Fibroblast of skin of left biceps (primary cell): Measurements from ENCODE around the gene DFFB.
A peak's percentile ranks its signal among the peaks of the same experiment; 100 is the strongest.

Experiments used
- DNase-seq, 2 experiments: peaks; one replicate each; pipeline ENCODE4 v3.0.0-alpha.2; 2013; ENCODE audit warnings: low read depth in 2 of 2

The DFFB gene

DNA sequence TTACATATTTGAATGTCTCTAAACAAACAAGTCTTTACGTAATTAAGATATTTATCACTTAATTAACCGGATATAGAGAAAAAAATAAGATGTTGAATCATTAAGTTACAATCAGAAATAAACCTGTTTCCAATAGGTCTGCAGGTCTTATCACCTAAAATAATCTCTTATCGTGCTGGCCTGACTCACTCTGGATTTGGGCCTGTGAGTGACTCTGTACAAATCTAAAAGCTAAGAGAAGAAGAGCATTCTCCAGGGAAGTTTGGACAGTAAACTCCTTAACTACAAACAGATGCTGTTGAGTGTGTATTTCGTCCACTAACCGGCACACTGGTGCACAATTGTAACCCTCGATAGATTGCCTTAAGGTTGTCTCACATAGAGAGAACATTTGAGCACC lies 25.6 kb upstream of the DFFB start:
- DNase-seq: peak in 1 of 2 experiments; percentile 7

DNA sequence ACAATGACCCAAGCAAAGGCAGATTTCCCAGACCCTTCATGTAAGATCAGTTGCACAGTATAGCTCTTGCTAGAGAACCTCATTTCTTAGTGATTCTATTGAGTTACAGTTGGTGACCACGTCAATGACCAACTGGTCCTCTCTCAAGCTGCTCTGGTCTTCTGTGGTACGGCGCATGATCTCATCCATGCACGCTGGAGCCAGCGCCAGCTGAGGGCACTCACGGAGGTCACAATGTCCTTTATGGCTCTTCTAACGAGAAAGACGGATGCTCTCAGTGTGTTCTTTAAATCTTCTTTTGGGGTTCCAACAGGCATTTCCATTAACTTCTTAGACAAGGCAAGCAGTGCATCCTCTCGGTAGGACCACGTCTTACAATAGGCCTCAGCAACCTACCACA lies 22.6 kb upstream of the DFFB start:
- no peak for DNase-seq

DNA sequence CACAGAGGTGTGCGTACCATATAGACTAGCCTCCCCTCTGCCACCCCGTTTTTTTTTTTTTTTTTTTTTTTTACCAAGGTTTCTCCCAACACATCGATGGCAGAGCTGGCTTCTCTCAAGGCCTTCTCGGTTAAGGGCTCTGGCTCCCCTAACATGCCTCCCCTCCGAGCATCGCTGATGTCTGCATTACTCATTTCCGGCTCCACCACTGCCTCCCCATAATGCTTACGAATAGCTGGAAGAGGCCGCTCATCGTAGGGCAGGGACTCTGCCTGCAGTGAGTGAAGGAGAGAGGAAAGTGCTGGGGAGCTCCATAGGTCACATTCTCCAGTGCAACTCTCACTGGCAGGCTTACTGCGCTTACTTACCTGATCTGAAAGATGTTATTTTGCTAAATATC lies 20.9 kb upstream of the DFFB start:
- DNase-seq: no peak

DNA sequence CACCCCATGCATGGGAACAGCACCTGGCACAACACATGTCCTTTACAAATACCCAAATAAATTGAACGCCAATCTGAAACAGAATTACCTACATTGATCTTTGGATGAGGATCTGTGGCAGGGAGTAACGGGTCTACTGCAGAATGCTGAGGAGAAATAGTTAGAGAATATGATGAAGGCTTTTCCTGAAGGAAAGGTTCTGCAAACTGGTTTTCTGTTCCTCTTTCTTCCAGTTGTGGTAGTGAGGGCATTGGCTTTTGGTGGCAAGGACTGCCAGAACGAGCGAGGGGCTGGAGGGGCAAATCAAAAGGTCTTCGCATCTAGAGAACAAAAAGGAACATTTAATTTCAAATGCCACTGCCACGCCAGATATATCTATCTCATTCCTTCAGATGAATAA lies 20.1 kb upstream of the DFFB start:
- DNase-seq: no peak

DNA sequence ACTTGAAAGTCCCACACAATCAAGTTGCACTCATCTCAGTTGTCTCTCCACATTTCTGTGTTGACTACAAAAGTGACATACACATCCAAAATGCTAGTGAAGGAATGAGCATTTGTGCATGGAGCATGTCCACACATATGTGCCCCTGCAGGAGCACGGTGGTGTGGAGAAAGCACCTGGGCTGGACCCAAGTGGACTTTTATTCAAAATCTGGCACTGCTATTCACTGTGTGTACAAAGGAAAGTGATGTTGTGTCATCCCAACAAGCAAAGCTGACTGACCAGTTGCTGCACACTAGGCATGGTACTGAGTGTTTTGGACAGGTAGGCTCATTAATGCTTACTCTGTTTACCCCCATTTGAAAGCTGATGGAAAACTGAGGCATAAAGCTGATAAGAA lies 19.6 kb upstream of the DFFB start:
- DNase-seq: no peak

DNA sequence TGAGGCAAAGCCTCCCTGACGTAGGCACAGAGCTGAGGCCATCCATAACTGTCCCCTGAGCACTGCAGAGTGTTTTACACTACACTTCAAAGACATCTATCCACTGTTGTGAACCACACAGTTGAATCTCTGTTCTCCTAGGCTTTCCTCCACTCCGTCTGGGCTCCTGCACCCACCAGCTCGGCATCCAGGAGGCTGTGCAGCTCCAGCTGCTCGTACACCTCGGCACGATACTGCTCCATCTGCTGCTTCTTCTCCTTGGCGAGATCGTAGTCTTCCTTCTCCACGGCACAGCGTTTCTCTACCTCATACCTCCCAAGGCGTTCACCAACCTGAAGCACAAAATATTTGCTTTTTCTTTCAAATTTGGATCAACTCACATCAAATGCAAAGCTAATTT lies 18.5 kb upstream of the DFFB start:
- DNase-seq: no peak

DNA sequence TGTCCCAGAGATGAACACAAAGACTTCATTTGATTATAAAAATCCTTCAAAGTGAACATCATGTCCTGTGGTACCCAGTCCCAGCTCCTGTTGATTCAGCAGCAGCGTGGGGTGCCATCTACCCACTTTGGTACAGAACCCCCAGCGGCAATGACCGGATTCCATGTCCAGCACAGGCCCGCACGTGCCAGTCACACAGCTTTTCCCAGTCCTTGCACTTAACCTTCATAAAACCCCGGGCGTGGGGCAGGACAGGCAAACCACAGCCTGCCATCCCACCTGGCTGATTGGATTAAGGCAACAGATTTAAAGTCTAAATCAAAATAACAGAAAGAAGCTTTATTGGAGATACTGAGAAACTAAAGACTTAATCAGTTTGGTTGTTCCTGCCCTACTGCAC lies 15.8 kb upstream of the DFFB start:
- DNase-seq: no peak

DNA sequence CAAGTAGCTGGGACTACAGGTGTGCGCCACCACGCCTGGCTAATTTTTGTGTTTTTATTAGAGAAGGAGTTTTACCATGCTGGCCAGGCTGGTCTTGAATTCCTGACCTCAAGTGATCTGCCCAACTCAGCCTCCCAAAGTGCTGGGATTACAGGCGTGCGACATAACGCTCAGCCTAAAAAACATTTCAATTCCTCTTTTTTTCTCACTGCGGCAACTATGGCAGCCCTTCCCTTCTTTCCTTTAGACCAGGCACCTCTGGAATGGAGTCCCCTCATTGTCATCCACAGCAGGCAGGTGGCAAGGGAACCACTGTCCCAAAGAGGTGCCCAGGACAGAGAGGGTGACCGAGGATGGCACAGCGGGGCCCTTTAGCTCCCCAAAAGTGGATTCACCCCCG lies 14.4 kb upstream of the DFFB start:
- DNase-seq: no peak

DNA sequence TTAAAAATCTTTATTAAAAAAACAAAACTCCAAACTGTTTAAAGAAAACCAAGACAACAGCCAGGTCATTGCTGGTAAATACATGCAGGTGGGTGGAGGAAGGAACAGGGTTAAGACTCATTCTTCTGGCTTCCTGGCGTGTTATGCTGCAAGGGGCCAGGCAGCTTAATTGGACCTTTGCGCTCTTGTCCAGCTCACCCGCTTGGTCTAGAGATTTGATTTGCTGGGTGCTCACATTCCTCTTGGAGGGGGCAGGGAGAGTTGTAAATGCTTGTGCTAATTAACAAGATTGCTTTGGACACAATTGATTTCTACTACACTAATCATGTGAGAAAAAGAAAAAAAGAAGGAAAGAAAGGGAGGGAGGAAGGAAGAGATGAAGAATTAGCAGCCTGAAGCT lies 10.7 kb upstream of the DFFB start:
- DNase-seq: no peak

DNA sequence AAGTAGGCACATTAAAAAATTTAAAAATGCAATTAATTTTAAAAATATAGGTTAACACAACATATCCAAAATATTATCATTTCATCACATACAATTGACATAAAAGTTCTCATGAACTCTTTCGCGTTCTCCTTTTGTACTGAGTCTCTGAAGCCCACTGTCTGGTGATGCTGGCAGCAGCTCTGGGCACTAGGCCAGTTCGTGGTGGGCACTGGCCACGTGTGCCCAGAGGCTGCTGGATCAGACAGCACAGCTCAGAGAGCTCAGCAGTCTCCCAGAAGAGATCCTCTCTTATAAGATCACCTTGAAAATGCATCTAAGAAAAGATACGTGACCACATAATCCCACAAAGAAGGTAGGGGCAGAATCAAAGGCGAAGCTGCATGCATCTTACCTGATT lies 10.2 kb upstream of the DFFB start:
- DNase-seq: no peak

DNA sequence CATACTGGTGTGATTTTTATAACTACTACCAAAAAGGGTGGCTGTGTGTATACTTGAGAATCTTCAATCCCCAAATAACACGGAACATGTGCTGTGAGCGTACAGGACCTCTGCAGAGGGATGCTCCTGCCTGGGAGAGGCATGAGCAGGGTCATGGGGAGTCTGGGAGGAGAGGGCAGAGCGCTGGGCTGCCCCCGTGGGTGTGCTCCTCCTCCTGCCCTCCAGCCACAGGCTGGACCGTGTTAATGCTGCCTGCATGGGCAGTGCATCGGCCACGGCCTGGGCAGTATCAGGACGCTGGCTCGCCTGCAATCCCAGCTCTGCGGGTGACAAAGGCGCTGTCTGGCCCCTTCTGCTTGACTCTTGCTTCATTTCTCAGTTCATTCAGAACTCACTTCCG lies 6.4 kb upstream of the DFFB start:
- DNase-seq: no peak

DNA sequence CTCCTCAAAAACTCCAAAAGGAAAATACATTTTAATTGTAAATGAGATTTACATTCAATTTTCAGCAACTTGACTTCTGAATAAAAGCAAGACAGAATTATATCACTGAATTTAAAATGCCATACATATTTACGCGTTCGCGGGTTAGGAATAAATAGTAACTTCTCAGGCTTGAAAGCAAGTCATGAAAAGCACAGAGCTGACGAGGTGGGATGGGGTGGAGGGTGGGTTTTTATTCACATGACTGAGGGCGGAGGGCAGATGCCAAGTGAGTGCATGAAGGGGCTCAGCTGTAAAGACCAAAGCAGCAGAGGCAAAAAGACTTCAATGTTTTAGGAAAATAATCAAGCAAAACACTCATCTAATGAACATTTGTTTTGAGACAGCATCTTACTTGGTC lies 6.0 kb upstream of the DFFB start:
- no peak for DNase-seq

DNA sequence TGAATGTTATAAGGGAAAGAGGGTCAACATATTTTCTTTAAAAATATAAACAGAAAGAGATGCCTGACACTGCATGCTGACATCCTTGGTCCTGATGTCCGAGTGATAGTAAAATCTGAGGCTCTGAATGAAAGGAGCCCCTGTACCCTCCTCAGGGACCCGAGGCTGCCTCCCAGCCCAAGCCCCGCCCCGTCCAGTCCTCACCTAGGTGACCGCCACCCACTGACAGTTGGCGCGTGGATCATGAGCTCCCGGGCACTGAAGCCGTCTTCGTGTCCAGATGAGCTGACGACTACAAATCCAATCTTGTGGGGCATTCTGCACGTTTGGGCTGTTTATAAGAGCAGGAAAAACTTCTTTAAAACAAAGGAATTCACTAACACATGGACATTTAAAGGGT lies 5.2 kb upstream of the DFFB start:
- DNase-seq: no peak

DNA sequence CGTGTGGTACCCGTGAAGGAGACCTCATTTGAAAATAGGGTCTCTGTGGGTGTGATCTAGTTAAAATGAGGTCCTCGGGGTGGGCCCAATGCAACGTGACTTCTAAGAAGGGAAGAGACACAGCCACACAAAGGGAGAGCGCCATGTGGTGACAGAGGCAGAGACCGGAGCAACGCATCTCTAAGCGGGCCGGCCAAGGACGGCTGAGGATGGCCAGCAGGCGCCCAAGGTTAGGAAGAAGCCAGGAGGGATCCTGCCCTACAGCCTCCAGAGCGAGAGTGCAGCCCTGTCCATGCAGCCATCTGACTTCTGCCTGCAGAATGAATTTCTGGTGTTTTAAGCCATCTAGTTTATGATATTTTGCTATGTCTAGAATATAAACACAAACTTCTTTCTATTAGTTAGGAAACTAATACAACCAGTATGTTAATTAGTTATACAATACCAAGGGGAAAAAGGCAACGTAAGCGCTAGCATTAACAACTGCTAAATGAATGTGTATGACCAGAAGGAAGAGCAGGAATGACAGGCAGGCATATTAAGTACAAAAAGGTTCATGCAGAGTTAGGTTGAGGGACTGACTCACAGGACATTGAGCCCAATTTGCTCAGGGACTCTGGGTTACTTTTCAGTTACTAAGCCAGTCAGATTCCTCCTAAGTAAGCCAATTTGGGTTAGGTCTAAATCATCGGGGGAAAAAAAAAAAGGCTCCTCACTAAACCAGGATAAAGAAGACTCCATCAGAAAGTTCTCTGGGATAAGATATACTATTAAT lies 4.4 kb upstream of the DFFB start:
- DNase-seq: no peak

DNA sequence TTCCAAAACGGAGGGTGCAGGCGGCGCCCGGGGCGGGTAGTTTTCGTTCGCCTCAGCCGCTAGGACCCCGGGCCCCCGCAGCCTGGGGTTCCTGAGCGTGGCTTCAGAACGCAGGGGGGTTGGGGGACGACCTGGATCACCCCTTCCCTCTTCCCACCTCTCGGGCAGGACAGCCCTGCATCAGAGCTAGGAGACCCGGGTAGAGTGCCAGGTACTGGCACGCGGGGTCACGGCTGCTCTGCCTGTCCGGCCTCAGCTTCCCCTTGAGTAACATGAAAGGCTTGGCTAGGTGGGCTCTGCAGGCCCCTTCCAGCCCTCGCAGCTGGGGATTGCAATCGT lies 484 bp downstream of the DFFB start:
- no peak for DNase-seq

DNA sequence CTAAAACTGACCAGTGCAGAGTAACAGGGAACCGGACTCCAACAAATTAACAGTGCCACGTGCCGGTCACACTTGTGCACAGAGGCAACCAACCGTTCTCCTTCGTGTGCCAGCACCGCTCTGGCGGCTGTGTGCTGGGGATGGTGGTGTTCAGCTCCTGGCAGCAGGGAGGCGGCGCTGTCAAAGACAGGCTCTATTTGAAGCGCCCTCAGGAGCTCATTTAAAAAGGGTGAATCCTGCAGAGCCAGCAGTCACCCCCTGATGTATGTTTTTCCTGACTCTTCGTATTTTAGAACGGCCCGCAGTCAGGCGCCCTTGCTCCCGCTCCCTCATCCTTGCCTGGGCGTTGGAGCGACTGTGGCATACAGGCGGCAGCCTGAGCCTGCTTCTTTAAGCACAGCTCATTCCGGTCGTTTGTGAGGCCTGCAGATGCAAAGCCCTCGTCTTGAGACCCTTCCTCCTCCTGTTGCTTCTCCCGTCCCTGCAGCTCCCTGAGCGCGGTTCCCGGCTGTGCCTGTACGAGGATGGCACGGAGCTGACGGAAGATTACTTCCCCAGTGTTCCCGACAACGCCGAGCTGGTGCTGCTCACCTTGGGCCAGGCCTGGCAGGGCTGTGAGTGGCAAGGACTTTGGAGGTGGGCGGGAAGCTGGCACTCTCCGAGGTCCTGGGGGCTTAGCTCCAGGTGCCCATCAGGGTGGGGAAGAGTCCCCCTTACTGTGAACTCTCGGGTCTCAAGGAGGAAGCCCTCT lies 1.1 kb downstream of the DFFB start:
- no peak for DNase-seq

DNA sequence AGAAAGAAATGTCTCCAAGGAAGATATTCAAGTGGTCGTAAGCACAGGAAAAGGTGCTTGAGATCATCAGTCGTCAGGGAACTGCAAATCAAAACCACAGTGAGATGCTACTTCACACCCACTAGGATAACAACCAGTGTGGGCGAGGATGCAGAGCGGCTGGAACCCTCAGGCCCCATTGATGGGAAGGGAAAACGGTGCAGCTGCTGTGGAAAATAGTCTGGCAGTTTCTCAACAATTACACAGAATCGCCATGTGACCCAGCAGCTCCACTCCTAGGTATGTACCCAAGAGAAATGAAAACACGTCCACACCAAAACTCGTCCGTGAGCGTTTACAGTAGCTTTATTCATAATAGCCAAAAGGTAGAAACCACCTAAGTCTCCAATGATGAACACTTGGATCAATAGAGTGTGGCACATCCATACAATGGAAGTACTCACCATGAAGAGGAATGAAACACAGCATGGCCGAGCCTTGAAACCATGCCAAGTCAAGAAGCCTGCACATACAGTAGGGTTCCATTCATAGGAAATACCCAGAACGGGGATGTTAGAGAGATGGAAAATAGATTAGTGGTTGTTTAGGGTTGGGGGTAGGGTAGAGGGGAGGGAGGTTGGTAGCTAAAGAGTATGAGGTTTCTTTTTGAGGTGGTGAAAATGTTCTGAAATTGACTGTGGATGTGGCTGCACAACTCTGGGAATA lies 6.1 kb downstream of the DFFB start:
- DNase-seq: no peak

DNA sequence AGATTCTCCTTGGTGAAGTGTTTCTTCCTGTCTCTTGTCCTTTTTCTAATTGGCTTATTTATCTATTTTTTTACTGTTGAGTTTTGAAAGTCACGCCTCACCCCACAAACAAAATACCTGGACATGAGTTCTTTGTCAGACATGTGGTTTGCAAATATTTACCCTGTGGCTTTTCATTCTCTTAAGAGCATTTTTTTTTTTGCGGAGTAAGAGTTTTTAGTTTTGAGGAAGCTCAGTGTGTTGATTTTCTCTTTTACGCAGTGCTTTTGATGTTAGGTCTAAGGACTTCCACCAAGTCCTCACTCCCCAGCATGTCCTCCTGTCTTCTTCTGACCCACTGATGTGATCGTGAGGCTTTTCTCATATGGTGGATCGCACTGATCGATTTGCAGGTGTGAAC lies 7.6 kb downstream of the DFFB start:
- DNase-seq: no peak

DNA sequence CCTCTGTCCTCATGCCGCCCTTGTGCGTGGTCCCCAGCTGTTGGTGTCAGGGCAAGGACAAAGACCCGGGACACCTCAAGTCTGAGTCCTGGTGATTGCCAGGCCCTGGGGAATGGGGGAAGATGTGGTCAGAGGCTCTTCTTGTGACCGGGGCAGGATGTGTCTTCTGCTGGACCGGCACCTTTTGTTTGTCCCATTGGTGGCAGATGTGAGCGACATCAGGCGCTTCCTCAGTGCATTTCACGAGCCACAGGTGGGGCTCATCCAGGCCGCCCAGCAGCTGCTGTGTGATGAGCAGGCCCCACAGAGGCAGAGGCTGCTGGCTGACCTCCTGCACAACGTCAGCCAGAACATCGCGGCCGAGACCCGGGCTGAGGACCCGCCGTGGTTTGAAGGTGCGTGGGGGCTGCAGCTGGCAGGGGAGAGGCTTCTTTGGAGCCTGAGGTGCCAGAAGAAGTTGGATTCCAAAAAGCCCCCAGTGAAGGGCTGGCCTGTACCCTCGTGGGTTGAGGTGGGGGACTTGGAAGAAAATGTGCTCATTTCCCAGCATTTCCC lies 8.4 kb downstream of the DFFB start:
- no peak for DNase-seq

DNA sequence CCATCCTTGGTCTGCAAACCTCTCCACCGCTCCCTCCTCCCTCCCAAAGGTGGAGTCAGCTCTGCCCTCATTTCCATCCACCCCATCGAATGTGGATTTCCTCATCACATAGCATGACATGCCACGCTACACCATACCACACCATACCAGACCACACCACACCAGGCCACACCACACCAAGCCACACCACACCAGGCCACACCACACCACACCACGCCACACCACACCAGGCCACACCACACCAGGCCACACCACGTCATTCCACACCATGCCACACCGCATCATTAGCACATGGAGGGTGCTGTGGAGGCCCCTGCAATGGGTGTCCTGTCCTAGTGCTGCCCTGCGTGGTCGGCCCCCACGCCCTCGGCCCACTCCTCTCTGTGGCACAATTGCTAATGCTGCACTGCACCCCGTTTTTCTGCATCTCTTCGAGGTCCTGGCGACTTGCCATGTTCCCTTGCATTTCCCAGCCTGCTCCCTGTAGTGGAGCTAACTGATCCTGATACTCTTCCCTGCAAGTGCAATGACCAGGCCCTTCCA lies 11.3 kb downstream of the DFFB start:
- no peak for DNase-seq

DNA sequence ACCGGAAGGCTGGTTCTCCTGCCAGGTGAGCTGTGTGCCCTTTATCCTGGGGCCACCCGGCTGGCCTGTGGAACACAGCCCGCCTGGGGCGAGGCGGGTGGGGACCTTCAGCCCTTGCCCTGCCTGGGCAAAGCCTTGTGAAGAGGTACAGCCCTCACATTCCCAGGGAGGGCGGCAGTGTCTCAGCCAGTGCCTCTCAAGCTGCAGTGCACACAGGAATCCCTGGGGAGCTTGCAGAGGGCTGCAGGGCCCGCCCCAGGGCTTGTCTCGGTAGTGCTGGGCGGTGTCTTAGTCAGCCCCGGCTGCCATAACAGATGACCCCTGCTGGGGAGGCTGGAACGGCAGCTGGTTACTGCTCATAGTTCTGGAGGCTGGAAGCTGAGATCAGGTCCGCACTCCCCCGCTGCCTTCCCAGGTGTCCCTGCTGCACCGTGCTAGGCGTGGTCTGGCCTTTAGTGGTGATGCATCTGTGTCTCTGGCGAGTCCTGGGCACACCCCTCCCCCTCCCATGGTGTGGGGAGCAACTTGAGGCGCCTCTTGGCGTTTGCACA lies 12.6 kb downstream of the DFFB start:
- no peak for DNase-seq

DNA sequence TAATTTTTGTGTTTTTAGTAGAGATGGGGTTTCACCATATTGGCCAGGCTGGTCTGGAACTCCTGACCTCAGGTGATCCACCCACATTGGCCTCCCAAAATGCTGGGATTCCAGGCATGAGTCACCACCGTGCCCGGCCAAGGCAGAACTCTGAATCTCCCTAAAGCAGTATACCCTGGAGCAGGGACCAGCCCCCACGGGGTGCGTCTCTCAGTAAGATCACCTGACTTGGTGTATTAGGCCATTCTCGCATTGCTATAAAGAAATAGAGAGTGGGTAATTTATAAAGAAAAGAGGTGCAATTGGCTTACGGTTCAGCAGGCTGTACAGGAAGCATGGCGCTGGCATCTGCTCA lies 14.2 kb downstream of the DFFB start:
- DNase-seq: no peak
